ENCODE measurements around the gene SLC16A13.

The SLC16A13 gene

DNA sequence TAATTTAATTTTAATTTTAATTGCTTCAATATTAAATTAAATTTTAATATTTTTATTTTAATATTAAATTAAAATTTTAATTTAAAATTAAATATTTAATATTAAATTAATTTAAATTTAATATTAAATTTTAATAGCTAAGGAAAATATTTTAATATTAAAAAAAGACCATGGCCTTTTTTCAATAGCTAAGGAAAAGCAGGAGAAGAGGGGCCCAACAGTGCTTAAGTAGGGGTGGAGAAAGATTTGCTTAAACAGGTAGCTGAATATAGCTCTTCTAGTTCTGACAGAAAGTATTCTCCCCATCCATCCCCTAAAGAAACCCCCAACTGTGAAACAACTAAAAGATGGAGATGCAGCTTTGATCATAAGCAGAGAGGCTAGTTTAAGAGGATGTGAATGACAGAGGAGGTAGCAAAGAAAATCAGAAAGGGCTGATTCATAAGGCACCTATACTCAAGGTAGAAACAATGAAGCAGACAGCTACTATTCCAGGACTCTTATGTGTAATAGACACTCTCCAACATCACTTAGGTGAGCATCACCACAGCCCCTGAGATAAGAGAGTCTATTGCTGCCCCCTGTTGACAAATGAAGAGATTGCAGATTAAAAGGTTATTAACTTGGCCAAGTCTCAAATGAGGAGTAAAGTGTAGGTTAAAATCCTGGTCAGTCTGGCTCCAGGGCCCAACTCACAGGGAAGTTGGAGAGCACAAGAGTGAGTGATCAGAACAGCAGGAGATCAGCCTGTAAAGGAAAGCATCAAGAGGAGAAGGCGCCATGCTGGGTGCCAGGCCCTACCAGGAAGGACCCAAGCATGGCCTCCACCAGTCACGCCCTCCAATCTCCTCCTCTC lies 31.2 kb upstream of the SLC16A13 start:
- TF ChIP-seq POLR2AphosphoS5 (IDR thresholded peaks at IDR 0.05; ENCODE audit: low read depth, low read length), result no peak
- TF ChIP-seq FOXP2 (optimal IDR thresholded peaks at IDR 0.05; ENCODE audit: borderline replicate concordance, extremely low read depth, extremely low read length, insufficient read depth), result no peak
- no peak for TF ChIP-seq TAF1 (IDR thresholded peaks at IDR 0.05; ENCODE audit: borderline replicate concordance, insufficient read depth, low read length)
- TF ChIP-seq, protein P1, sequence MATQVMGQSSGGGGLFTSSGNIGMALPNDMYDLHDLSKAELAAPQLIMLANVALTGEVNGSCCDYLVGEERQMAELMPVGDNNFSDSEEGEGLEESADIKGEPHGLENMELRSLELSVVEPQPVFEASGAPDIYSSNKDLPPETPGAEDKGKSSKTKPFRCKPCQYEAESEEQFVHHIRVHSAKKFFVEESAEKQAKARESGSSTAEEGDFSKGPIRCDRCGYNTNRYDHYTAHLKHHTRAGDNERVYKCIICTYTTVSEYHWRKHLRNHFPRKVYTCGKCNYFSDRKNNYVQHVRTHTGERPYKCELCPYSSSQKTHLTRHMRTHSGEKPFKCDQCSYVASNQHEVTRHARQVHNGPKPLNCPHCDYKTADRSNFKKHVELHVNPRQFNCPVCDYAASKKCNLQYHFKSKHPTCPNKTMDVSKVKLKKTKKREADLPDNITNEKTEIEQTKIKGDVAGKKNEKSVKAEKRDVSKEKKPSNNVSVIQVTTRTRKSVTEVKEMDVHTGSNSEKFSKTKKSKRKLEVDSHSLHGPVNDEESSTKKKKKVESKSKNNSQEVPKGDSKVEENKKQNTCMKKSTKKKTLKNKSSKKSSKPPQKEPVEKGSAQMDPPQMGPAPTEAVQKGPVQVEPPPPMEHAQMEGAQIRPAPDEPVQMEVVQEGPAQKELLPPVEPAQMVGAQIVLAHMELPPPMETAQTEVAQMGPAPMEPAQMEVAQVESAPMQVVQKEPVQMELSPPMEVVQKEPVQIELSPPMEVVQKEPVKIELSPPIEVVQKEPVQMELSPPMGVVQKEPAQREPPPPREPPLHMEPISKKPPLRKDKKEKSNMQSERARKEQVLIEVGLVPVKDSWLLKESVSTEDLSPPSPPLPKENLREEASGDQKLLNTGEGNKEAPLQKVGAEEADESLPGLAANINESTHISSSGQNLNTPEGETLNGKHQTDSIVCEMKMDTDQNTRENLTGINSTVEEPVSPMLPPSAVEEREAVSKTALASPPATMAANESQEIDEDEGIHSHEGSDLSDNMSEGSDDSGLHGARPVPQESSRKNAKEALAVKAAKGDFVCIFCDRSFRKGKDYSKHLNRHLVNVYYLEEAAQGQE (IDR thresholded peaks at IDR 0.05; ENCODE audit: insufficient read depth in 1 of 2, low read depth in 2 of 2, low read length in 2 of 2), result no peak
- TF ChIP-seq SIN3A (IDR thresholded peaks at IDR 0.05; ENCODE audit: borderline replicate concordance, insufficient read depth, low read length), result no peak

DNA sequence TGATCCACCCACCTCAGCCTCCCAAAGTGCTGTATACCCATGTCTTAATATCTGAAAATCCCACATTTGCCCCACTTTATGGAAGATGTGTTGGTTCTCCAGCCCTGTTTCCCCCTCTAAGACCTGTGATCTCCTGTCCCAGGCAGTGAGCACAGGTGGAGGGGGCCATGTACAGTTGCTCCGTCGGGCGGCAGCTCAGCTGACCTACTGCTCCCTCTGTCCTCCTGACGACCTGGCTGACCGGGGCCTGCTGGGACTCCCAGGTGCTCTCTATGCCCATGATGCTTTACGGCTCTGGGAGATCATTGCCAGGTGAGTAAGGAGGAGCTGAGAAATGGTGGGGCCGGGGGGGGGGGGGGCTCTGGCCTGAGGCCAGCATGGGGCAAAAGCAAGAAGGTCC lies 30.1 kb upstream of the SLC16A13 start:
- no peak for TF ChIP-seq SIN3A (IDR thresholded peaks at IDR 0.05; ENCODE audit: borderline replicate concordance, insufficient read depth, low read length)
- no peak for TF ChIP-seq FOXP2 (optimal IDR thresholded peaks at IDR 0.05; ENCODE audit: borderline replicate concordance, extremely low read depth, extremely low read length, insufficient read depth)
- no peak for TF ChIP-seq POLR2AphosphoS5 (IDR thresholded peaks at IDR 0.05; ENCODE audit: low read depth, low read length)
- TF ChIP-seq TAF1 (IDR thresholded peaks at IDR 0.05; ENCODE audit: borderline replicate concordance, insufficient read depth, low read length), result no peak
- TF ChIP-seq, protein P1 (IDR thresholded peaks at IDR 0.05; ENCODE audit: insufficient read depth in 1 of 2, low read depth in 2 of 2, low read length in 2 of 2), result no peak

DNA sequence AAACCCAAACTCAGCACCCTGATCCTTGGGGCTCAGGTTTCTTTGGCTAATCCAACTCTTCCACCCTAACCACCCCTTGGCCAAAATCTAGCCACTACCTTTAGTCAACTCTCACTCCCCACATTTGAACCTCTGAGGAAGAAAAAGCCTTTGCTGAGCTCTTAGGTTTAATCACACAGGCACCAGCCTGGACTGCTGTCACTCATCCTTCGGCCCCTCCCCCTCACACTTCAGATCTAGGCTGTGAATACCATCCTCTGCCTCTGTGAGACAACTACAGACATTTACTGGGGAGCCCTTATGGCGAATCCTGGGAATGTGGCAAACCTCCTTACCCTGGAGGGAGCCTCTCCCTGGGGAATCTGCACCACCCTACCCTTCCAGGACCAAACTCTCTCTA lies 28.7 kb upstream of the SLC16A13 start:
- TF ChIP-seq, protein P1 (IDR thresholded peaks at IDR 0.05; ENCODE audit: insufficient read depth in 1 of 2, low read depth in 2 of 2, low read length in 2 of 2), result no peak
- TF ChIP-seq TAF1 (IDR thresholded peaks at IDR 0.05; ENCODE audit: borderline replicate concordance, insufficient read depth, low read length) (no peak), FOXP2 (optimal IDR thresholded peaks at IDR 0.05; ENCODE audit: borderline replicate concordance, extremely low read depth, extremely low read length, insufficient read depth) (no peak), POLR2AphosphoS5 (IDR thresholded peaks at IDR 0.05; ENCODE audit: low read depth, low read length) (no peak), SIN3A (IDR thresholded peaks at IDR 0.05; ENCODE audit: borderline replicate concordance, insufficient read depth, low read length) (no peak)

DNA sequence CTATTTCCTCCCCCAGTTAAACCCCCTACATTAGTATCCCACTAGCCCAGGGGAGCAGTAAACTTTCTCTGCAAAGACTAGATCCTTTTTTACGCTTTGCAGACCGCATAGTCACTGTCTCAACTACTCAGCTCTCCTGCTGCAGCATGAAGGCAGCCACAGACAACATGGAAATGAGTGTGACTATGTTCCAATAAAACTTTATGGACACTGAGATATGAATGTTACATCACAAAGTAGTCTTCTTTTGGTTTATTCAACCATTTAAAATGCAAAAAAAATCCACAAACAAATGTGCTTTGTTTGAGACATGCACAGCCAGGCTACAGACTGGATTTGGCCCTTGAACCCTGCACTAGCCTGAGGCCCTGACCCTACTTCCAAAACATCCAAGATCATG lies 25.3 kb upstream of the SLC16A13 start:
- TF ChIP-seq SIN3A (IDR thresholded peaks at IDR 0.05; ENCODE audit: borderline replicate concordance, insufficient read depth, low read length), result no peak
- TF ChIP-seq, protein P1 (IDR thresholded peaks at IDR 0.05; ENCODE audit: insufficient read depth in 1 of 2, low read depth in 2 of 2, low read length in 2 of 2), result no peak
- TF ChIP-seq FOXP2 (optimal IDR thresholded peaks at IDR 0.05; ENCODE audit: borderline replicate concordance, extremely low read depth, extremely low read length, insufficient read depth), result no peak
